Calu3 (cell line): ENCODE data around the gene SND1. TPM values are rescaled to one million over a fixed set of nuclear protein-coding genes. Genes with fewer than 3 reads are reported as not detected.

Experiments used
- BruUV-seq: library from RNA; stranded (reverse); fragments of 400-500 nt; replicated peaks from 2 replicates; lab custom pipeline; 2021; lab: Mats Ljungman, UMichigan
- CTCF ChIA-PET: fragments of 300-600 bp; sonication (Branson Sonifier 250); formaldehyde crosslinking; loops from one replicate; lab custom pipeline; 2022; ENCODE audit warnings: antibody characterized with exemption; lab: Charles Lee
- DNase-seq: peaks from one replicate; pipeline ENCODE4 v3.0.0; 2022
- H3K27ac Mint-ChIP-seq: one replicate; pipeline ENCODE4 v1.8.0; 2022; ENCODE audit warnings: mixed read lengths; ENCODE audit not compliant: unreplicated experiment
- H3K27me3 Mint-ChIP-seq: one replicate; pipeline ENCODE4 v1.8.0; 2022; ENCODE audit warnings: mixed read lengths; ENCODE audit not compliant: unreplicated experiment
- H3K36me3 Mint-ChIP-seq: one replicate; pipeline ENCODE4 v1.8.0; 2022; ENCODE audit warnings: mild to moderate bottlenecking, moderate library complexity, mixed read lengths; ENCODE audit not compliant: insufficient read depth, unreplicated experiment
- H3K4me1 Mint-ChIP-seq: one replicate; pipeline ENCODE4 v1.8.0; 2022; ENCODE audit warnings: mild to moderate bottlenecking, low read depth, mixed read lengths; ENCODE audit not compliant: unreplicated experiment
- H3K4me3 Mint-ChIP-seq: one replicate; pipeline ENCODE4 v1.8.0; 2022; ENCODE audit warnings: mild to moderate bottlenecking, low read depth, moderate library complexity, mixed read lengths; ENCODE audit not compliant: unreplicated experiment
- H3K9me3 Mint-ChIP-seq: one replicate; pipeline ENCODE4 v1.8.0; 2022; ENCODE audit warnings: low read depth, mixed read lengths; ENCODE audit not compliant: unreplicated experiment
- CTCF ChIP-seq: fragments of 200-600 bp; IDR thresholded peaks from one replicate; pipeline ENCODE4 v1.8.0; 2022; ENCODE audit warnings: antibody characterized with exemption; ENCODE audit not compliant: unreplicated experiment
- intact Hi-C: fragments of 100-400 bp; cut with micrococcal nuclease; formaldehyde crosslinking; loops from one replicate; pipeline ENCODE4 v1.10.0; 2022; ENCODE audit not compliant: unreplicated experiment
- total RNA-seq: library from RNA; stranded (reverse); gene quantifications from 2 replicates; pipeline ENCODE4 v1.2.3, GENCODE V29; 2022

The SND1 gene
- total RNA-seq, 1 experiment from 2014 or later = 205 TPM

GRCh38 chr7:128078309-128078708 is 426.3 kb downstream of the SND1 start:
- Mint-ChIP-seq H3K36me3 (peaks cover 14% of the 10 kb centered on the region), H3K27me3 (no peaks in the 10 kb centered on the region), H3K4me1 (no peaks in the 10 kb centered on the region), H3K9me3 (no peaks in the 10 kb centered on the region), H3K27ac (no peak overlapping the region), H3K4me3 (no peak overlapping the region)
- TF ChIP-seq CTCF = no peak
- no peak for DNase-seq
- no TSS peak for BruUV-seq
- CTCF ChIA-PET = no interaction called here
- intact Hi-C loops = no loop called here

GRCh38 chr7:128080169-128080568 is 428.2 kb downstream of the SND1 start:
- TF ChIP-seq CTCF = no peak
- intact Hi-C loops = no loop called here
- Mint-ChIP-seq H3K9me3 (no peaks in the 10 kb centered on the region), H3K27ac (no peak overlapping the region), H3K4me1 (no peaks in the 10 kb centered on the region), H3K4me3 (no peak overlapping the region), H3K36me3 (peaks cover 23% of the 10 kb centered on the region), H3K27me3 (no peaks in the 10 kb centered on the region)
- BruUV-seq = no TSS peak
- CTCF ChIA-PET = interaction anchor here (0.6 kb wide), 1 partner anchor 138 kb away, joined by 3 read pairs; no protein-coding TSS in a partner anchor
- no peak for DNase-seq

- Mint-ChIP-seq H3K27me3 (no peaks in the 10 kb centered on the region), H3K4me1 (no peaks in the 10 kb centered on the region), H3K4me3 (no peak overlapping the region), H3K36me3 (peaks cover 35% of the 10 kb centered on the region), H3K27ac (no peak overlapping the region), H3K9me3 (no peaks in the 10 kb centered on the region)
- DNase-seq = no peak
- intact Hi-C loops = no loop called here
- BruUV-seq = no TSS peak
- CTCF ChIA-PET = no interaction called here
- TF ChIP-seq CTCF = no peak
These were observed 429.4 kb downstream of the SND1 start for GRCh38 chr7:128081351-128081750.

GRCh38 chr7:128081808-128082207 is 429.8 kb downstream of the SND1 start:
- DNase-seq = no peak
- Mint-ChIP-seq H3K4me3 (no peak overlapping the region), H3K9me3 (no peaks in the 10 kb centered on the region), H3K4me1 (no peaks in the 10 kb centered on the region), H3K36me3 (peaks cover 38% of the 10 kb centered on the region), H3K27ac (no peak overlapping the region), H3K27me3 (no peaks in the 10 kb centered on the region)
- CTCF ChIA-PET = no interaction called here
- no TSS peak for BruUV-seq
- intact Hi-C loops = no loop called here
- TF ChIP-seq CTCF = no peak
